ENCODE data around the gene RAB27B.
"Not testable (repeated sequence)": the region's sequence is repeated elsewhere in the genome, so short reads cannot be mapped to it uniquely, and the experiment has no call there.

RAB27B gene

GRCh38 chr18:54820785-54821275 lies 7.4 kb upstream of the RAB27B start:
- DNase-seq, result not testable (repeated sequence)

- DNase-seq, result no peak
Measured at GRCh38 chr18:54822872-54823845, 5.1 kb upstream of the RAB27B start.

GRCh38 chr18:54824761-54825160 lies 3.5 kb upstream of the RAB27B start:
- no peak for DNase-seq

GRCh38 chr18:54825601-54826344 lies 2.5 kb upstream of the RAB27B start:
- DNase-seq, result no peak

- no peak for DNase-seq
Measured at GRCh38 chr18:54828986-54829385, 709 bp downstream of the RAB27B start.

- no peak for DNase-seq
Measured at GRCh38 chr18:54829856-54830255, 1.6 kb downstream of the RAB27B start.

GRCh38 chr18:54830260-54830659 lies 2.0 kb downstream of the RAB27B start:
- no peak for DNase-seq

- no peak for DNase-seq
Measured at GRCh38 chr18:54830866-54831265, 2.6 kb downstream of the RAB27B start.

GRCh38 chr18:54835944-54836343 lies 7.7 kb downstream of the RAB27B start:
- DNase-seq, result no peak

GRCh38 chr18:54843314-54843713 lies 15.0 kb downstream of the RAB27B start:
- no peak for DNase-seq

- no peak for DNase-seq
Measured at GRCh38 chr18:54845787-54846186, 17.5 kb downstream of the RAB27B start.

- DNase-seq, result no peak
Measured at GRCh38 chr18:54848121-54848520, 19.8 kb downstream of the RAB27B start.

- no peak for DNase-seq
Measured at GRCh38 chr18:54849683-54850082, 21.4 kb downstream of the RAB27B start.

- no peak for DNase-seq
Measured at GRCh38 chr18:54850598-54850997, 22.3 kb downstream of the RAB27B start.

- no peak for DNase-seq
Measured at GRCh38 chr18:54852780-54853675, 24.8 kb downstream of the RAB27B start.

GRCh38 chr18:54855050-54855449 lies 26.8 kb downstream of the RAB27B start:
- DNase-seq, result not testable (repeated sequence)

GRCh38 chr18:54856105-54856646 lies 27.9 kb downstream of the RAB27B start:
- no peak for DNase-seq

GRCh38 chr18:54857499-54857898 lies 29.2 kb downstream of the RAB27B start:
- DNase-seq, result no peak

- DNase-seq, result no peak
Measured at GRCh38 chr18:54859667-54860421, 31.6 kb downstream of the RAB27B start.

- no peak for DNase-seq
Measured at GRCh38 chr18:54860941-54861340, 32.7 kb downstream of the RAB27B start.

- DNase-seq, result no peak
Measured at GRCh38 chr18:54867131-54867530, 38.9 kb downstream of the RAB27B start.

GRCh38 chr18:54871231-54871630 lies 43.0 kb downstream of the RAB27B start:
- no peak for DNase-seq
